Adrenal gland (tissue), 12 donors: ENCODE data around the gene ULK3. TPM values are rescaled to one million over a fixed set of nuclear protein-coding genes. Genes with fewer than 3 reads are reported as not detected.

ENCODE experiments used
- DNase-seq, 7 donors: peaks; one replicate each; pipeline ENCODE4 v3.0.0-alpha.2; 2019 to 2020
- H3K27ac ChIP-seq, 5 donors: fragments of 200-600 bp; sonication (generic) in 4 of 5; 1 replicate in 3 of 5; 2 replicates in 2 of 5; pipeline versions ENCODE4 v1.5.1 to v1.8.0; 2016 to 2020; ENCODE audit warnings: mild to moderate bottlenecking in 1 of 5
- H3K27me3 ChIP-seq: fragments of 200-600 bp; 2 replicates; pipeline ENCODE4 v1.8.0; 2021
- H3K36me3 ChIP-seq, 2 donors: fragments of 200-600 bp; replicated peaks in 1 of 2; 1 replicate in 1 of 2; 2 replicates in 1 of 2; pipeline versions ENCODE4 v1.5.1 to v1.8.0; 2018 to 2022
- H3K4me1 ChIP-seq, 2 donors: fragments of 200-600 bp; replicated peaks in 1 of 2; 1 replicate in 1 of 2; 2 replicates in 1 of 2; pipeline versions ENCODE4 v1.5.1 to v1.8.0; 2018 to 2021
- H3K4me3 ChIP-seq, 4 donors: fragments of 200-600 bp; sonication (generic) in 3 of 4; one replicate each; pipeline ENCODE4 v1.5.1; 2016 to 2018
- H3K9me3 ChIP-seq, 3 donors: fragments of 200-600 bp; sonication (generic) in 1 of 3; replicated peaks in 1 of 3; 1 replicate in 2 of 3; 2 replicates in 1 of 3; pipeline versions ENCODE4 v1.5.1 to v1.8.0; 2016 to 2021
- POLR2A ChIP-seq, 2 donors: fragments of 450-650 bp; IDR thresholded peaks; one replicate each; pipeline ENCODE4 v1.6.1; 2017; ENCODE audit warnings: antibody characterized with exemption in 2 of 2, mild to moderate bottlenecking in 2 of 2, moderate library complexity in 1 of 2
- WGBS, 4 donors: extraction: QIAGEN DNeasy Blood & Tissue Kit in 2 of 4; methylation state at CpG; one replicate each; pipeline versions ENCODE4 v1.1.5 to v1.1.7; 2013 to 2017; 5-methylcytosine and 5-hydroxymethylcytosine counted together
- intact Hi-C, 2 donors: fragments of 100-400 bp; cut with DNase I; formaldehyde crosslinking; loops; one replicate each; pipeline versions ENCODE4 v1.14.1 to v1.15.0; 2022 to 2023
- polyA plus RNA-seq, 3 donors: library from polyadenylated mRNA; stranded (reverse); fragments of 200-250 nt in 2 of 3; fragments of 350-450 nt in 1 of 3; fragmentation: Illumina TruSeq in 1 of 3; extraction: RNeasy Lipid Tissue Mini Kit (QIAGEN cat#74804) in 1 of 3; gene quantifications; one replicate each; pipeline ENCODE4 v1.2.3, GENCODE V29; 2013 to 2014
- total RNA-seq, 9 donors: library from RNA; depleted of rRNA in 4 of 9; stranded (reverse); fragments of >200 nt in 4 of 9; fragments of 120-200 nt in 1 of 9; fragmentation: NEBNext Ultra II Directional in 1 of 9; extraction: Animal tissue kit (Norgen Biotek cat#: 25700) in 1 of 9; gene quantifications; one replicate each; pipeline versions ENCODE4 v1.1.0 to v1.2.4, GENCODE V29; 2013 to 2023
- TF ChIP-seq, protein P1 (sequence below), 6 experiments: fragments of 450-650 bp in 4 of 6; fragments of 200-600 bp in 2 of 6; sonication (generic) in 1 of 6; IDR thresholded peaks; 1 replicate in 5 of 6; 2 replicates in 1 of 6; pipeline versions ENCODE4 v1.5.1 to v1.8.0; 2016 to 2021; ENCODE audit warnings: antibody characterized with exemption in 6 of 6, mild to moderate bottlenecking in 2 of 6, moderate library complexity in 1 of 6
- donor health status: healthy with polysubstance abuse.
- donor health status: Bipolar disorder and iron deficiency.
- donor health status: DM: yes; HTN: yes; CAD: no.
- donor health status: DM: no; HTN: no; CAD: no.
- donor health status: DM: no; HTN: no; CAD: no.
- donor health status: DM: yes; HTN: yes; CAD: no.

ULK3 gene
- total and polyA plus RNA-seq, 12 donors, result 21.7 to 126 (median 52.5) TPM

DNA sequence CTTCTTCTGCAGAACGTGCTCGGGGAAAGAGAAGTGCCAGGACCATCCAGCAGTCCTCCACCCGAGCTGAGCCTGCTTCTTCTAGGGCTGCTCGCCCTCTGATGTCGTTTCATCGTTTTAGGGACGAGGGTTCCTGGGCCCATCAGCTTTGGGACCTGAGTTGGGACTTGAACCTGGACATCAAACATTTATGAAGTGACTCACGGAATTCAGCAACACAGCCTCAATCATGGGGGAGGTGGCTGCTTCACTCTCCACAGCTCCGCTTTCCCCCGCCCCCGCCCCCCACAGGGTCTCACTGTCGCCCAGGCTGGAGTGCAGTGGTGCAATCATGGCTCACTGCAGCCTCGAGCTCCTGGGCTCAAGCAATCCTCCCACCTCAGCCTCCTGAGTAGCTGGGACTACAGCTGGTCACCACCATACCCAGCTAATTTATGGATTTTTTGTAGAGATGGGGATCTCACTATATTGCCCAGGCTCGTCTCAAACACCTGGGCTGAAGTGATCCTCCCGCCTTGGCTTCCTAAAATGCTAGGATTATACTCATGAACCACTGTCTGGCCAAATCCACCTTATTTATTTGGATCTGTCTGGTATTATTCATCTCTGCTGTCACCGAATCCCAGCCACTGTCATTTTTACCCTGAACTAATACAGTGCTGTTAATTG is 30.9 kb upstream of the ULK3 start:
- intact Hi-C loops, result no loop called here
- Histone ChIP-seq H3K4me1 (peaks cover 31 to 40% of the 10 kb centered on the region in 2 donors), H3K27me3 (no peaks in the 10 kb centered on the region), H3K9me3 (no peaks in the 10 kb centered on the region), H3K27ac (peak overlapping the region in 4 of 5 donors; percentile 88 to 98 (median 90)), H3K4me3 (peak overlapping the region in 2 of 4 donors; percentile 80), H3K36me3 (no peaks in the 10 kb centered on the region)
- WGBS, 4 donors, result 29 to 74% (median 35%) methylated on average over 3 to 16 of the region's 16 CpGs
- TF ChIP-seq POLR2A (IDR thresholded peaks at IDR 0.05), result no peak
- TF ChIP-seq, protein P1, sequence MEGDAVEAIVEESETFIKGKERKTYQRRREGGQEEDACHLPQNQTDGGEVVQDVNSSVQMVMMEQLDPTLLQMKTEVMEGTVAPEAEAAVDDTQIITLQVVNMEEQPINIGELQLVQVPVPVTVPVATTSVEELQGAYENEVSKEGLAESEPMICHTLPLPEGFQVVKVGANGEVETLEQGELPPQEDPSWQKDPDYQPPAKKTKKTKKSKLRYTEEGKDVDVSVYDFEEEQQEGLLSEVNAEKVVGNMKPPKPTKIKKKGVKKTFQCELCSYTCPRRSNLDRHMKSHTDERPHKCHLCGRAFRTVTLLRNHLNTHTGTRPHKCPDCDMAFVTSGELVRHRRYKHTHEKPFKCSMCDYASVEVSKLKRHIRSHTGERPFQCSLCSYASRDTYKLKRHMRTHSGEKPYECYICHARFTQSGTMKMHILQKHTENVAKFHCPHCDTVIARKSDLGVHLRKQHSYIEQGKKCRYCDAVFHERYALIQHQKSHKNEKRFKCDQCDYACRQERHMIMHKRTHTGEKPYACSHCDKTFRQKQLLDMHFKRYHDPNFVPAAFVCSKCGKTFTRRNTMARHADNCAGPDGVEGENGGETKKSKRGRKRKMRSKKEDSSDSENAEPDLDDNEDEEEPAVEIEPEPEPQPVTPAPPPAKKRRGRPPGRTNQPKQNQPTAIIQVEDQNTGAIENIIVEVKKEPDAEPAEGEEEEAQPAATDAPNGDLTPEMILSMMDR (IDR thresholded peaks at IDR 0.05), result peak in 3 of 6 experiments; percentile 5 to 12 (median 12)
- peak in 4 of 7 donors; percentile 36 to 70 (median 43) for DNase-seq

DNA sequence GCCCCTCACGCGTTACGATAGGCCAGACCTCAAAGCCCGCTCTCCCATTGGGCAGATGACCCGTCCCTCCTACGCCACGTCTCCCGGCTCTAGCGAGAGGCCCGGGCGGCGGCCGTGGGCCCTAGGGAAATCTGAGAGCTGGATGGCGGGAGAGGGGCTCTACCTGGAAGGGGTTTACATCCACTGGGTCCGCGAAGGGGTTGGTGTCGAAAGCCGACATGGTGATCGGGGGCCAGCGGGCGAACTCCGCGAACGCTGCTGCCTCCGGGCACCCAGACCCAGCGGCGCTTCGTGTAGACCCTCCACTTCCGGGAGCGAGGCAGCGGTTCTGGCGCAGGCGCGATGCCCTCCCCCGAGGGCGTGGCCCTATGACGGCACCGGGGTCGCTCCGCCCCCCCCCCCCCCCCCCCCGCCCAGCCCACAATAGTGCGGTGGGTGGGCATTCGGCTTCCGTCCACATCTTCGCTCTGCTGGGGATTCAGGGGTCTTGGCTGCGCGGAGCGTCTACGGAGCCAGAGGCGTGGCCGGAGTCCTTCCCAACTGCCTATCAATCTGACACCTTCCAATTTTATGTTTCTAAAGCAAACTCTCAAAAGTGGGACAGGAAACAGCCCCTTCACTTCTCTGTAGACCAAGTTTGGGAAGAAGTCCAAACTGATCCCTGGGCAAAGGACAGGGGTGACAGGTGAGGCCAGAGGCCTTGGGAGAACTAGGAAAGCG is 30.2 kb upstream of the ULK3 start, which contains the start of gene SCAMP2:
SCAMP2 (minus strand) TSS at position 330 of the 720 bp plus-strand sequence; CDS start at position 220, 110 bp downstream.
- peak within 1 kb of the TSS; percentile 76 to 98 (median 88) for H3K27ac ChIP-seq
- peak; percentile 65 to 76 for TF ChIP-seq POLR2A (IDR thresholded peaks at IDR 0.05)
- TF ChIP-seq, protein P1 (IDR thresholded peaks at IDR 0.05), result no peak

DNA sequence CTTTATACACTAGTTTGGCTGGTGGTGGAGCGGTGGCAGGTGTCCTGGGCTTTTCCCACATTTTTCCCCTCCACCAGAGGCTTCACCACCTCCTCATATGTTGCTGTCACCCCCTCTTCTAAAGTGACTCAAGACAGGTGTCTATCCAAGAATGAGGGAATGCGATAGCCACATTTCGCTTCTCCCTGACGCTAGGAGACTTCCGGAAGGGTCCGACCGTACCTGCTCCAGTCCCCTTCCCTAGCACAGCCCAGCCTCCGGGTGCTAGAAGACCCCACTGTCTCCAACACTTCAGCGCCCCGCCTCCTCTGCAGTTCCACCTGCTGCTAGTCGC is 29.7 kb upstream of the ULK3 start:
- no peak for TF ChIP-seq POLR2A (IDR thresholded peaks at IDR 0.05)
- TF ChIP-seq, protein P1 (IDR thresholded peaks at IDR 0.05), result peak in 1 of 6 experiments; percentile 3
- DNase-seq, result no peak
- intact Hi-C loops, result no loop called here
- H3K9me3 ChIP-seq, result no peaks in the 10 kb centered on the region
- H3K4me1 ChIP-seq, result peaks cover 39 to 52% of the 10 kb centered on the region in 2 donors
- H3K27ac ChIP-seq, result peak overlapping the region; percentile 76 to 98 (median 88)
- peak overlapping the region; percentile 28 to 92 (median 80) for H3K4me3 ChIP-seq
- no peaks in the 10 kb centered on the region for H3K27me3 ChIP-seq
- peaks cover 0 to 5% of the 10 kb centered on the region in 2 donors for H3K36me3 ChIP-seq
- WGBS, 4 donors, result 0 to 1% (median 0%) methylated on average over 9 to 11 of the region's 11 CpGs

More for the DNA sequence above, 30.2 kb upstream of the ULK3 start, which contains the start of gene SCAMP2:
- intact Hi-C loops, result no loop called here
- Histone ChIP-seq H3K27me3 (no peaks in the 10 kb centered on the region), H3K4me3 (peak within 1 kb of the TSS; percentile 28 to 92 (median 80)), H3K9me3 (no peaks in the 10 kb centered on the region), H3K4me1 (peaks cover 38 to 47% of the 10 kb centered on the region in 2 donors), H3K36me3 (peaks cover 0 to 5% of the 10 kb centered on the region in 2 donors)
- DNase-seq, result peak; percentile 93 to 97 (median 96)
- 0 to 1% (median 1%) methylated on average over 10 to 49 of the region's 52 CpGs for WGBS, 4 donors
